Measurements from ENCODE around the gene WDR18.
A peak's percentile ranks its signal among the peaks of the same experiment; 100 is the strongest.

The WDR18 gene

DNA sequence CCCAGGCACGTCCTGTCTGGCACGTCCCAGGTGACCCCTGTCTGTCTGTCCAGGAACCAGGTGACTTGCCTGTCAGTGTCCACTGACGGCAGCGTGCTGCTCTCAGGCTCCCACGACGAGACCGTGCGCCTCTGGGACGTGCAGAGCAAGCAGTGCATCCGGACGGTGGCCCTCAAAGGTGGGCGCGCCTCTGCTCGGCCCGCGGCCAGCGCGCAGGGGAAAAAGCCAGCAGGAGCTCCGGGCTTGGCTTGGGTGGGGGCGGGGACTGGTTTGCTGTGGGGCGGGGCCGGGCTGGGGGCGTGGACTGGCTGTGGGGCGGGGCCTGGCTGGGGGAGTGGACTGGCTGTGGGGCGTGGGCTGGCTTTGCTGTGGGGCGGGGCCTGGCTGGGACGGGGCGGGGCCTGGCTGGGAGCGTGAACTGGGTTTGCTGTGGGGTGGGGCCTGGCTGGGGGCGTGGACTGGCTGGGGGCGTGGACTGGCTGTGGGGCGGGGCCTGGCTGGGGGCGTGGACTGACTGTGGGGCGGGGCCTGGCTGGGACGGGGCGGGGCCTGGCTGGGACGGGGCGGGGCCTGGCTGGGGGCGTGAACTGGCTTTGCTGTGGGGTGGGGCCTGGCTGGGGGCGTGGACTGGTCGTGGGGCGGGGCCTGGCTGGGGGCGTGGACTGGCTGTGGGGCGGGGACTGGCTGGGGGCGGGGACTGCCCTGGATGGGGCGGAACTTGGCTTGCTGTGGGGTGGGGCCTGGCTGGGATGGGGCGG, 7.2 kb downstream of the WDR18 start:
- peak in 4 of 56 donors; percentile 21 to 65 (median 45) for DNase-seq

DNA sequence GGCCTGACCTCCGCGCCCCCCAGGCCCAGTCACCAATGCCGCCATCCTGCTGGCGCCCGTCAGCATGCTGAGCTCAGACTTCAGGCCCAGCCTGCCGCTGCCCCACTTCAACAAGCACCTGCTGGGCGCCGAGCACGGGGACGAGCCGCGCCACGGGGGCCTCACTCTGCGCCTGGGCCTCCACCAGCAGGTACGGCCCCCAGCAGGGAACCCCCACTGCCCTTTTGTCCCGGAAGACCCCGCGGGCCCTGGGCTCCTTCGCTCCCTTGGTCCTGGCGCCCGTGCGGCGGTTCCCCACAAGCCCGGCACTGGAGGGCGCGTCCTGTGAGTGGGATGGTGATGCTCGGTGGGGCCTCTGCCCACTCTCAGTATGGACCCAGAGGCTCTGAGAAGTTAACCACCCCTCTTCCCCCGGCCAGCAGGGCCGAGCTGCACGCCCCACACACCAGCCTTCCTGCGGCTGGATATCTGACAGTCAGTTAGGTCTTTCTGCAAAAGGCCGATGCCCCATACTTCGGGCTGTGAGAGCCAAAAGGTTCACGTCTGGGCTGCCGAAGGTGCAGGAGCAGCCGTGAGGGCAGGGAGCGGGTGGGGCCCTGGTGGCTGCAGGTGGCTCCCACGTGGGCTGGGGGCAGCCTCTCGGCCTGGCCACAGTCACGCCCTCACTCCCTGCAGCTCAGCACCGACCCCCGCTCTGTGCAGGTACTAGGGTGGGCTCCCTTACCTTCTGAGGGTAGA, 8.0 kb downstream of the WDR18 start:
- no peak for DNase-seq

DNA sequence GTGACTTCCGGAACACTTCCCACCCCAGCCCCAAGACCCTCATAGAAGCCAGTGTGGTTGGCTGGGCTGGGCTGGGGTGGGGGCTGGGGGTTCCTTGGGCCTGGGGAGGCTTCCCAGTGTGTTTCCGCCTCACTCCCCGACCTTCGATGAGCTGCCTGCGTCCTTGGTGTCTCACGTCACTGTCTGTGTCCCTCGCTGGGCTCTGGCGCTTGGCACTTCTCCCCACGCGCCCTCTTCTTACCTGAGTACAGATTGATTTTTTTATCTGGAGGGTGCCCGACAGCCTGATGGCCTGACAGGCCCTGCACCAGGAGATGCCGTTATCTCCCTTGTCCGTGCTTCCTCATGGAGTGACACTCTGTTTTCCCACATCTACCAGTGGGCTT, 8.5 kb downstream of the WDR18 start:
- no peak for DNase-seq

DNA sequence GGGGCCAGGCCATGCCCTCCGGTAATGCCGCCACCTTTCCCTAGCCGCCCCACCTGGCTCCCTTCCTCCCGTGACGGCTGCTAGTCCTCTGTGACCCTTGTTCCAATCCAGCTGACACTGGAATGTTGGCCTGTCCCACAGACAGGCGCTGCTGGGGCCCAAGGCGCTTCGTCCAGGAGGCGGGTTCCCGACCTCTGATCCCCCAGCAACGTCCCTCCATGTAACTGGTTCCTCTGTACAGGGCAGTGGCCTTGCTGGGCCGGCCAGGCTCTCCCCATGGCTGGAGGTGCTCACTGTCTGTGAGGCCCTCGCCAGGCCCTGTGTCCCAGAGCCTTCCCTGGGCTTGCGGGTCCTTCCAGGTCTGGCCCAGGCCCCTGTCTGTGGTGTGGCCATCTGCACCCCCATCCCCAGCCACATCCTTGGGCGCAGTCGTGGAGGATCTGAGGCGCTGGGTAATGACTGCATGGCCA, 9.3 kb downstream of the WDR18 start:
- DNase-seq = no peak

DNA sequence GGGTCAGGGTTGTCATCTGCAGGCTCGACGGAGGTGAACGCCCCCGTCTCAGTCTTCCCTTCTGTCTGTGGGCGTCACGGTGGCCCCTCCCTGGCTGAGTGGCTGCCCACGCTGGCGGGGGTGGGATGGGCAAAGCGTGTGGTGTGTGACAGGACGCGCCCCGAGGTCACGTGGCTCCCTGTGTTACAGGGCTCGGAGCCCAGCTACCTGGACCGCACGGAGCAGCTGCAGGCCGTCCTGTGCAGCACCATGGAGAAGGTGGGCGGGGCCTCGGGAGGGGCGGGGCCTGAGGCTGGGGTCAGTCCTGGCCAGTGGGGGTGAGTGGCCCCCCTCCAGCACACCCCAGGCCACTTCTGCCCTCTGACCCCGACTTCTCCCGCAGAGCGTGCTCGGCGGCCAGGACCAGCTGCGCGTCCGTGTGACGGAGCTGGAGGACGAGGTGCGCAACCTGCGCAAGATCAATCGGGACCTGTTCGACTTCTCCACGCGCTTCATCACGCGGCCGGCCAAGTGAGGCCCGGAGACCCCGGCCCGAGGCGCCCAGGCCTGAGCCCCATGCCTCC, 9.8 kb downstream of the WDR18 start:
- DNase-seq = no peak

DNA sequence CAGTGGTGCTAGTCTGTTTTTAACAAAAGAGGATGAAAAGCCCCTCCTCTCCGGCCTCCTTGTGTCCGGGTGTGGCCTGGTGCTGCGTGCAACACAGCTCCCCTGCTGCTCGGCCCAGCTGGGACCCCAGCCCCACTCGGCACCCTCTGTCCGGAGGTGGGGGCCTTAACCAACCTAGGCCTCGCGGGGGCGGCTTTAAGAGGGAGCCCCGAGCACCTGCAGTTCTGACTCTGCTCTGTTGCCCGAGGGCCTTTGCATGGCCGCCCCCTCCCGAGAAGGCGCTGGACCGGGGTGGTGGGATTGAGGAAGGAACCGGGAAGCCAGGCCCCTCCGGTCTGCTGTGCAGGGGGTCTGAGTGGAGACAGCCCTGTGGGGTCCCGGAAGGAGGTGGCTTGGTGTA, 10.4 kb downstream of the WDR18 start:
- no peak for DNase-seq

DNA sequence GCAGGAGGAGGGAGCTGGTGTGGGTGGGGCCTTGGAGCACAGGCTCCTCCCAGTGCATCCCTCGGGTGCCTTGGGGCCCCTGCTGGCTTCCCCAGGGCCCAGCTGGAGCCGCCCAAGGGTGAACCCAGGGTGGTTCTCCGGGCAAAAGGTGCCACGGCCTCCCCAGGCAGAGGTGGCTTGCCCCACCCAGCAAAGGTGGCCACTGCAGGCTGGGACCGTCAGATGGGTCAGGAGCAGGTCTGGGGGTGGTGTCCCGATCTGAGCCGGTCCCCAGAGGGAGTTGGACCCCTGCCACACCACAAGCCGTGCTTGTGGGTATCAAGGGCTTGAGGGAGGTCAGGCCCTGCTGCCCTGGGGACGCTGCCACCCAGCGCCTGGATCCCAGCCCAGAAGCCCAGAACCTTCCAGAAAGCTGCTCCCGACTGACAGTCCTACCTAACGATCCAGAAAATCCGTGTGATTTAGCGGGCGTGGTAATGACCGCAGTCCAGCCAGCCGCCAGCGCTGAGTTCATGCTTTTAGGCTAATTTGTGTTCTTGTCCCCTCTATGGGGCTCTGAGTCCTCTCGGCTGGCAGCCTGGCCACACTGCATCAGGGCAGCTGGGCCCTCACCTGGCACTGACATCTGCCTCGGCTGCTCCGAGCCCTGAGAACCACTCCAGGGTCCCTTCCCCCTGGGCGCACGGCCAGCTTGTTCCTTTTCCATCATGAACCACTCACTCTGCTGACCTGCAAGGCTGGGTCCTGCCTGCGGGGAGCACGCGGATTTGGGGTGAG, 11.1 kb downstream of the WDR18 start:
- DNase-seq = peak in 4 of 56 donors; percentile 8 to 39 (median 33)

DNA sequence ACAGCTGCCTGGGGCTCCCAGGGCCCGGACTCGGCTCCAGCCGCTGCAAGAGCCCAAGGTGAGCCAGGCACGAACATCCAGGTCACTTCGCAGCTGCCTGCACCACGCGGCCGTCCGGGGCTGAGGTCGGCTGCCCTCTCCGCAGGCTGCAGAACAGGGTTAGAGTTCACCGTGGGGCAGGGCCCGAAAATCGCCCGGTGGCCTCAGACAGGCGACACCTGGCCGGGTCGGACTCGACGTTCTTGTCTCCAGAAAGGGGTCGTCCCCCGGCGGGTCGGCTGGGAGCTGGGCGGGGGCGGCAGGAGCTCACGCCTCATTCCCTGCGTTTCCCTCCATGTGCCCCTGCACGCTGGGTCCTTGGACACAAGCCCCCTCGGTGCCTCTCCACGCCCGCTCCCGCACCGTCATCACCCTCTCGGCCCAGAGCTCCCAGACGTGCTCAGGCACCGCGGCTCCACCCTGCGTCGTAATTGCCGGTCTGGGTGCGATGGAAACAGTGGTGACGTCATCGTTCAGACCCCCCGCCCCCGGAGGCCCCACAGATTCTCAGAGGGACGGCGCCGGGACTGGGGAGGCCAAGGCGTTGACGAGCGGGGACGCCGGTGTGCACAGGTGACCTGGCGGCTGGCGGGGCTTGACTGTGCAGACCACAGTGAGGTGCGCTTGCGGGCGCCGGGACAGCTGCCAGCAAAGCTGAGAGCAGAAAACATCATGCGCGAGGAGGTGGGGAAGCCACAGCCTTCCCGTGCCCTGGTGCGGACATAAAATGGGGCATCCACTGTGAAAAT, 12.1 kb downstream of the WDR18 start:
- no peak for DNase-seq

DNA sequence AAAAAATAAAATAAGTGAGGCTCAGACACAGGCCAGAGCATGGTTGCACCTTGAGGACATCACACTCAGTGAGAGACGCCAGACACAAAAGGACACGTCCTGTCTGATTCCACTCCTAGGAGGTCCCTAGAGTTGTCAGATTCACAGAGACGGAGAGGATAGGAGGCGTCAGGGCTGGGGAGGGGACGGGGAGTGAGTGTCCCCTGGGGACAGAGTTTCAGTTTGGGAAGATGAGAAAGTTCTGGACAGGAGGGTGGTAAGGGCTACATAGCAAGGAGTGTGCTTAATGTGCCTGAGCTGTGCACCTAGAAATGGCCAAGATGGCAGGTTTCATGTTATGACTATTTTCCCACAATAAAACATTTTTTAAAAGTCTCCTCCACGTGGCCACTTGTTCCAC, 13.9 kb downstream of the WDR18 start:
- DNase-seq = no peak

DNA sequence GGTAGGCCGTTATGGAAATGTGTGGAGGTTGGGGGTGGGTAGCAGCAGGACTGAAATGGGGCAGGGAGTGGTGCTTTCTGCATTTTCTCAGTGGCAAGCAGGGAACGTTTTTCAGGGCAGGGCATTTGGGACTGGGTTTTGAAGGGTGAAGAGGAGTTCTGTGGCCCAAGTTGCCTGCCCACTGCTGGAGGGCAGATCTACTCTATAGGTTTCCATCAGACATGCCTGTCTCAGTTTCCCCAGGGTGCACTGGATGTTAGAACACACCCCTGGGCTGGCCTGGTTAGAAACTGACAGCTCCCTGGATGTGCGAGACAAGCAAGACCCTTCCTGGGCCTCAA, 15.2 kb downstream of the WDR18 start:
- DNase-seq = no peak

DNA sequence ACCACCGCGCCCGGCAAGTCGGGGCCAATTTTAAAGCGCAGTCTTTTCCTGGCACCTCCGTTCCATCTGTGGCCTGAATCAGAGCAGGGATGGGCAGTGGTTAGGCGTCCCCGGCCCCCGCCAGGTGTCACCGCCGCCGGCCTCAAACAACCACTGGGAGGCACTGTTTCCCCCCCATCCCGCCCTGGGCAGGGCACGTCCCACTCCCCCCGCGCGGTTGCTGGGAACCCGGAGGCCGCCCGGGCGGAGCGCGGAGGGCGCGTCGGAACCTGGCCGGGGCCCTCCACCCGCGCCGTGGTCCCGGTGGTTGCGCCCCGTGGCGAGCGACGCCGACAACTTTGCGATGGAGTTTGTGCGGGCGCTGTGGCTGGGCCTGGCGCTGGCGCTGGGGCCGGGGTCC, 15.9 kb downstream of the WDR18 start, which contains the start of gene GRIN3B:
GRIN3B (plus strand) TSS at position 325 of the 400 bp plus-strand sequence; CDS start at position 344, 19 bp downstream.
- DNase-seq = peak in 1 of 56 donors; percentile 17

DNA sequence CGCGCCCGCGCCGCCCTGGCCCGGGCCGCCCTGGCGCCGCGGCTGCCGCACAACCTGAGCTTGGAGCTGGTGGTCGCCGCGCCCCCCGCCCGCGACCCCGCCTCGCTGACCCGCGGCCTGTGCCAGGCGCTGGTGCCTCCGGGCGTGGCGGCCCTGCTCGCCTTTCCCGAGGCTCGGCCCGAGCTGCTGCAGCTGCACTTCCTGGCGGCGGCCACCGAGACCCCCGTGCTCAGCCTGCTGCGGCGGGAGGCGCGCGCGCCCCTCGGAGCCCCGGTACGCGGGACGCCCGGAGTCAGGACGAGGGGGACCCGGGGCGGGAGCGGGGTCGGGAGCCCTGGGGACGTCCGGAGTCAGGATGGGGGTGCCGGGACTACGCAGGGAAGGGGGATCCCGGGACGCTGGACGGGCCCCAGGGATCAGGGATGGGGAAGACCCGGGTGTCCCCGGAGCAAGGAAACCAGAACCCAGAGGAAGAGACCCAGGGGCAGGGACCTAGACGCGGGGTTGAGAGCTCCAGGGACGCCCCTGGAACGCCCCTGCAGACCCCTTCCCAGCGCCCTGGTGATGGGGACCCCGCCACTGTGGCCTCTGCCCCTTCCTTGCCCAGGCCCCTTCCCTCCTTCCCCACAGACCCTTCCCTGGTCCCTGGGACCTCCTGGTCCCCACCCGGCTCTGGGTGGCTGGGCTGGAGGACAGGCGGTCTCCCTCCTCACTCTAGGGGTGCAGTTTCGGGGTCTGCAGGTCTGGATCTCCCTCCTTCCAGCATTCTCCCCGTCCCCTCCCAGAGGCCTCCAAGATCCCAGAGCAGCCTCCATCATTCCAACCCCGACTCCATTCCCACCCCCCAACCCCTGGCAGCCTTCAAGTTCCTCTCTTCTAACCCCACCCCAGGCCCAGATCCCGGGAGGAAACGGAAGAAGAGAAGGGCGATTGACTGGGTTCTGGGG, 16.7 kb downstream of the WDR18 start:
- DNase-seq = no peak

DNA sequence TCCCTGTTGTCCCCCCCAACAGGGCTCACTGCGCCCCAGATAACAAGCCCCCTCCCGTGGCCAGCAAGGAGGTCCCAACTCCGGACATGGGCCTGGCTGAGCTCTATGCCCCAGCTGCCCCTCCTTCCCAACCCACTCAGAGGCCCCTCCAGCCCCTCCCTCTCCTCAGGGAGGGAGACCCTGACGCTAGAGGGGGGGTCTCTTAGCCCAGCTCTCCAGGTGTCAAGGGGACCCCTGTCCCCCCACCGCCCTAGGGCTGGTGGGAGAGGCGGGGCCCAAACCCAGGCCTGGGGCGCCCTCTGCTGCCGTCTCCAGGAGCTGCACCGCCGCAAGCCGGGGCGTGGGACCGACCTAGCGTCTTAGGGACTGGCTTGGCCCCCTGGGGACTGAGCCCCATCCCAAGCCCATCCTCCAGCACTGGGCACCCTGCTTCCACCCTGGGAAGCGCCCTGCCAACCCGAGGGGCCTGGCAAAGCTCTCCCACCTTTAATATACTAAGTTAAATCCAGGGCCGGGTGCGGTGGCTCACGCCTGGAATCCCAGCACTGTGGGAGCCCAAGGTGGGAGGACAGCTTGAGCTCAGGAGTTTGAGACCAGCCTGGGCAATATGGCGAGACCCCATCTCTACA, 17.5 kb downstream of the WDR18 start:
- DNase-seq = peak in 13 of 56 donors; percentile 1 to 49 (median 13)

DNA sequence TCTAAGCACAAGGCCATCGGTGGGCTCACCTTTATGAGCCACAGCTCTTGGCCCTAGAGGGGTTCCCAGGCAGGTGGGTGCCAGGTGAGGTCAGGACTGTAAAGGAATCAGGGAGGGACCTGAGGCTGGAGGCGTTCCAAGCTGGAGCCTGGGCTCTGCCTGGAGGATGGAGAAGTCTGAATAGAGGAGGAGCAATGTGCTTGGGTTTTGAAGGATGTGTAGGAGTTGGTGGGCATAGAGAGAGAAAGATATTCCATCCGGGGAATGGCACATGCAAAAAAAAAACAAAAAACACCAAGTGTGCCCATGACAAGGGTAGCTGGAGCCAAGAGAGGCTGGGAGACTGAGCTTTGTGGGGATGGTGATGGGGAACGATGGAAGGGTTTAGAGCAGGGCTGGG, 18.5 kb downstream of the WDR18 start:
- no peak for DNase-seq

DNA sequence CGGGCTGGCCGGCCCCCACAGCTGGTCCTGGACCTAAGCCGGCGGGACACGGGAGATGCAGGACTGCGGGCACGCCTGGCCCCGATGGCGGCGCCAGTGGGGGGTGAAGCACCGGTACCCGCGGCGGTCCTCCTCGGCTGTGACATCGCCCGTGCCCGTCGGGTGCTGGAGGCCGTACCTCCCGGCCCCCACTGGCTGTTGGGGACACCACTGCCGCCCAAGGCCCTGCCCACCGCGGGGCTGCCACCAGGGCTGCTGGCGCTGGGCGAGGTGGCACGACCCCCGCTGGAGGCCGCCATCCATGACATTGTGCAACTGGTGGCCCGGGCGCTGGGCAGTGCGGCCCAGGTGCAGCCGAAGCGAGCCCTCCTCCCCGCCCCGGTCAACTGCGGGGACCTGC, 19.1 kb downstream of the WDR18 start:
- no peak for DNase-seq

DNA sequence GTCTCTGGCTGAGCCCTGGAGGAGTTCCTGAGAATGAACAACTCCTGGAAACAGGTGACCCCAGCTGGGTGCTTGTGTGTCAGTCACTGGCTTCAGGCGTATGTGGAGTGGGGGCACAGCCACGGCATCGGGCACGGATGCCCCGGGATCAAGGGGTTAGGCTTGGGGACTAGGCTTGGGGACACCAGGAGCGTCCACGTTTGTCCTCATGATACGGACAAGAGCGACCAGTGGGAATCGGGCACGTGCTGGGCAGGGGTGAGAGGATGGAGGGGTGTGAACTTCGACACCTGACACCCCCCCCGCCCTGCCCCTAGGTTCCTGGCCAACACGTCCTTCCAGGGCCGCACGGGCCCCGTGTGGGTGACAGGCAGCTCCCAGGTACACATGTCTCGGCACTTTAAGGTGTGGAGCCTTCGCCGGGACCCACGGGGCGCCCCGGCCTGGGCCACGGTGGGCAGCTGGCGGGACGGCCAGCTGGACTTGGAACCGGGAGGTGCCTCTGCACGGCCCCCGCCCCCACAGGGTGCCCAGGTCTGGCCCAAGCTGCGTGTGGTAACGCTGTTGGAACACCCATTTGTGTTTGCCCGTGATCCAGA, 20.2 kb downstream of the WDR18 start:
- no peak for DNase-seq

DNA sequence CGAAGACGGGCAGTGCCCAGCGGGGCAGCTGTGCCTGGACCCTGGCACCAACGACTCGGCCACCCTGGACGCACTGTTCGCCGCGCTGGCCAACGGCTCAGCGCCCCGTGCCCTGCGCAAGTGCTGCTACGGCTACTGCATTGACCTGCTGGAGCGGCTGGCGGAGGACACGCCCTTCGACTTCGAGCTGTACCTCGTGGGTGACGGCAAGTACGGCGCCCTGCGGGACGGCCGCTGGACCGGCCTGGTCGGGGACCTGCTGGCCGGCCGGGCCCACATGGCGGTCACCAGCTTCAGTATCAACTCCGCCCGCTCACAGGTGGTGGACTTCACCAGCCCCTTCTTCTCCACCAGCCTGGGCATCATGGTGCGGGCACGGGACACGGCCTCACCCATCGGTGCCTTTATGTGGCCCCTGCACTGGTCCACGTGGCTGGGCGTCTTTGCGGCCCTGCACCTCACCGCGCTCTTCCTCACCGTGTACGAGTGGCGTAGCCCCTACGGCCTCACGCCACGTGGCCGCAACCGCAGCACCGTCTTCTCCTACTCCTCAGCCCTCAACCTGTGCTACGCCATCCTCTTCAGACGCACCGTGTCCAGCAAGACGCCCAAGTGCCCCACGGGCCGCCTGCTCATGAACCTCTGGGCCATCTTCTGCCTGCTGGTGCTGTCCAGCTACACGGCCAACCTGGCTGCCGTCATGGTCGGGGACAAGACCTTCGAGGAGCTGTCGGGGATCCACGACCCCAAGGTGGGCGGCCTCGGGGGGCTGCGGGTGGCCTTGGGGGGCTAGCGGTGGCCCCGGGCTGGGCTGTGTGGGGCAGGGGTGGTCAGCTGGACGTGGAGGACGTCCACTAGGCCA, 20.9 kb downstream of the WDR18 start:
- DNase-seq = no peak

Measured in nucleus accumbens (tissue), 56 donors.